SK-N-MC (cell line): Measurements from ENCODE around the gene DNAJC5.

Source experiments
- EZH2 ChIP-seq: fragments of 200-600 bp; sonication (generic); IDR thresholded peaks from one replicate; pipeline ENCODE4 v1.6.1; 2017; ENCODE audit warnings: antibody characterized with exemption
- FOXP2 ChIP-seq: optimal IDR thresholded peaks from 2 replicates; pipeline ENCODE3; 2011; ENCODE audit warnings: mild to moderate bottlenecking, moderate library complexity; ENCODE audit not compliant: insufficient read depth; ENCODE audit errors: extremely low read length, control extremely low read depth
- POLR2AphosphoS5 ChIP-seq: IDR thresholded peaks from 2 replicates; pipeline ENCODE4 v1.6.1; 2012; ENCODE audit warnings: mild to moderate bottlenecking, low read depth, low read length, borderline replicate concordance

GRCh38 chr20:63920226-63920625 is 25.3 kb downstream of the DNAJC5 start:
- no peak for TF ChIP-seq EZH2
- TF ChIP-seq POLR2AphosphoS5 = no peak
- TF ChIP-seq FOXP2 = no peak
